DOHH2 (cell line): ENCODE results near the gene TTC34.

ENCODE experiments used
- H3F3A ChIP-seq: fragments of 200-600 bp; sonication (generic), shearing (Covaris generic); 2 replicates; pipeline ENCODE4 v1.6.0; 2016; ENCODE audit warnings: antibody characterized with exemption, mild to moderate bottlenecking; ENCODE audit not compliant: control insufficient read depth, insufficient read depth
- H3K27ac ChIP-seq: fragments of 200-600 bp; sonication (generic); 2 replicates; pipeline ENCODE4 v1.5.1; 2014; ENCODE audit warnings: low read depth, mild to moderate bottlenecking, low read length, moderate library complexity
- H3K27me3 ChIP-seq: fragments of 200-600 bp; sonication (generic); 2 replicates; pipeline ENCODE4 v1.6.1; 2014; ENCODE audit warnings: mild to moderate bottlenecking, low read length, mixed read lengths; ENCODE audit not compliant: control insufficient read depth
- H3K36me3 ChIP-seq: fragments of 200-600 bp; sonication (generic); 2 replicates; pipeline ENCODE4 v1.6.1; 2014; ENCODE audit warnings: mild to moderate bottlenecking, low read length, moderate library complexity, mixed read lengths; ENCODE audit not compliant: control insufficient read depth
- H3K4me1 ChIP-seq: fragments of 200-600 bp; sonication (generic); 2 replicates; pipeline ENCODE4 v1.6.1; 2014; ENCODE audit warnings: mild to moderate bottlenecking, low read length, mixed read lengths; ENCODE audit not compliant: control insufficient read depth
- H3K4me2 ChIP-seq: fragments of 200-600 bp; sonication (generic); 2 replicates; pipeline ENCODE4 v1.6.0; 2014; ENCODE audit warnings: mild to moderate bottlenecking, low read length, moderate library complexity
- H3K4me3 ChIP-seq: fragments of 200-600 bp; sonication (generic); 2 replicates; pipeline ENCODE4 v1.5.1; 2014; ENCODE audit warnings: mild to moderate bottlenecking, low read length, mixed read lengths
- H3K79me2 ChIP-seq: fragments of 200-600 bp; sonication (generic); 2 replicates; pipeline ENCODE4 v1.6.1; 2014; ENCODE audit warnings: mild to moderate bottlenecking, low read length, mixed read lengths; ENCODE audit not compliant: control insufficient read depth
- H3K9me2 ChIP-seq: fragments of 200-600 bp; sonication (generic); replicated peaks from 2 replicates; pipeline ENCODE4 v1.6.1; 2014; ENCODE audit warnings: mild to moderate bottlenecking, low read length, mixed read lengths; ENCODE audit not compliant: control insufficient read depth
- H3K9me3 ChIP-seq: fragments of 200-600 bp; sonication (generic); 2 replicates; pipeline ENCODE4 v1.6.1; 2014; ENCODE audit warnings: antibody characterized with exemption, low read length, mixed read lengths; ENCODE audit not compliant: control insufficient read depth, insufficient read depth
- H4K20me1 ChIP-seq: fragments of 200-600 bp; sonication (generic); 2 replicates; pipeline ENCODE4 v1.6.0; 2014; ENCODE audit warnings: low read depth, mild to moderate bottlenecking, antibody characterized with exemption, low read length, moderate library complexity; ENCODE audit not compliant: control insufficient read depth, insufficient read depth
- CTCF ChIP-seq: fragments of 200-600 bp; sonication (generic); IDR thresholded peaks from one replicate; pipeline ENCODE4 v1.5.1; 2014; ENCODE audit warnings: antibody characterized with exemption, mild to moderate bottlenecking, low read depth, low read length; ENCODE audit not compliant: poor library complexity, severe bottlenecking
- EZH2phosphoT487 ChIP-seq: fragments of 200-600 bp; sonication (generic); IDR thresholded peaks from 2 replicates; pipeline ENCODE4 v1.6.1; 2017; ENCODE audit warnings: borderline replicate concordance, mild to moderate bottlenecking, antibody characterized with exemption, low read length, moderate library complexity, mixed read lengths

The TTC34 gene

GRCh38 chr1:2835650-2836159 is 34.2 kb upstream of the TTC34 start:
- no peak overlapping the region for H3K4me2 ChIP-seq
- no peaks in the 10 kb centered on the region for H3K79me2 ChIP-seq
- H3K27me3 ChIP-seq = no peaks in the 10 kb centered on the region
- no peaks in the 10 kb centered on the region for H4K20me1 ChIP-seq
- no peaks in the 10 kb centered on the region for H3F3A ChIP-seq
- no peak for TF ChIP-seq CTCF
- TF ChIP-seq EZH2phosphoT487 = no peak
- no peak overlapping the region for H3K4me3 ChIP-seq
- no peaks in the 10 kb centered on the region for H3K9me3 ChIP-seq
- H3K9me2 ChIP-seq = no peaks in the 10 kb centered on the region
- no peaks in the 10 kb centered on the region for H3K36me3 ChIP-seq
- H3K4me1 ChIP-seq = no peaks in the 10 kb centered on the region
- no peak overlapping the region for H3K27ac ChIP-seq

DNA sequence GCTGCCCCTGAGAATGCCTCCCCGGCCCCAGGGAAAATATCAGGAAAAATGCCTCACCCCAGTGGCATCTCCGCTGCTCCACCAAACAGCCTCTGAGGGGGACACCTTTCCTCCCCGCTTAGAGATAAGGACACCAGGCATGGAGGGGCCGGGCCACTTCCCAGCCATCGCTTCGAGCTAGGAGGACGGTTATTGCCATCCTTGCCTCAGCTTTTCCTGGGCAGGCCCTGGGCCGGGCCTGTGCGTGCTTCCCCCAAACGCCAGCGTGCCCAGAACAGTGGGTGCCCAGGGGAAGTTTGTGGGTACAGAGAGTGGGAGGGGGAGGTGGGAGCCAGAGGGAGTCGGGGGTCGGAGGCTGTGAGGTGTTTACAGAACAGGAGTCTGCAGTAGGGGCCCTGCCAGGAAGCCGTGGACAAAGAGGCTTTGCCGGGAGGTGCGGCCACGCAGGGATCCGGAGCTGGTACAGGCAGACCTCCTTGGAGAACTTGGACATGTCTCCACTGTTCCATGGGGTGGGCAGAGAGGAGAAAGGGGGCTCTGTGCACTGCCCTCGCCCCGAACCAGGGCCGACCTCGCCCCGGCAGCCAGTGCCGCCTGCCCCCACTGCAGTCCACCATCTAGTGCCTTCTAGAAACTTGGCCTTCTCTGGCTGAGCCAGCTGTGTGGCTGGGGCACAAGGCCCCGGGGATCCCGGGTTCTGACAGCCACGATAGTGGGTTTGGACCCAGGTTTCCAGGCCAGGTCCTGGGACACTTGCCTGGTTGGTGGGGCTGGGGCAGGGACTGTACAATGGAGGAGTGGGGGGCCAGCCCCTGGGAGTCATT is 33.5 kb upstream of the TTC34 start:
- Histone ChIP-seq H3K9me3 (no peaks in the 10 kb centered on the region), H3K36me3 (no peaks in the 10 kb centered on the region), H3K4me3 (no peak overlapping the region), H3K9me2 (no peaks in the 10 kb centered on the region), H3K27ac (no peak overlapping the region), H4K20me1 (no peaks in the 10 kb centered on the region), H3F3A (no peaks in the 10 kb centered on the region), H3K27me3 (no peaks in the 10 kb centered on the region), H3K4me2 (no peak overlapping the region), H3K4me1 (no peaks in the 10 kb centered on the region), H3K79me2 (no peaks in the 10 kb centered on the region)
- TF ChIP-seq EZH2phosphoT487 = no peak
- no peak for TF ChIP-seq CTCF

DNA sequence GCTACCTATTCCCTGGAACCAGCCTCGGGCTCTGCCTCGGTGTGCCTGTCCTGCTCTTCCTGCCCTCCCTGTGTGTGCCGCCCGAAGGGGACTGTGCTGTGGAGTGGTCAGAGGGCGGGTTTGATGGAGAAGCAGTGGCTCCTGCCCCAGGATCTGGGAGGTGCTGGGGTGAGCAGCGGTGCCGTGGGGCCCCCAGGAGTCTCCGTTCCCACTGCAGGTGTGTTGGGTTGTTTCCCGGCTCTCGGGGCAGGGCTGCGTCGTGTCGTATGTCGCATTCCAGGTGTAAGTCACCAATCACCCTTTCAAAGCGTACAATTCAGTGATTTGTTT is 32.6 kb upstream of the TTC34 start:
- Histone ChIP-seq H3F3A (no peaks in the 10 kb centered on the region), H3K27me3 (no peaks in the 10 kb centered on the region), H3K4me1 (no peaks in the 10 kb centered on the region), H3K27ac (no peak overlapping the region), H3K79me2 (no peaks in the 10 kb centered on the region), H3K9me3 (no peaks in the 10 kb centered on the region), H3K36me3 (no peaks in the 10 kb centered on the region), H4K20me1 (no peaks in the 10 kb centered on the region), H3K4me3 (no peak overlapping the region), H3K9me2 (no peaks in the 10 kb centered on the region), H3K4me2 (no peak overlapping the region)
- no peak for TF ChIP-seq EZH2phosphoT487
- no peak for TF ChIP-seq CTCF
